HCT116 (cell line): Measurements from ENCODE around the gene GRIN2A. TPM values are rescaled to one million over a fixed set of nuclear protein-coding genes. Genes with fewer than 3 reads are reported as not detected.

ENCODE experiments used
- ATAC-seq: fragments of 200-7000 bp; cut with Tn5 transposase; 2 replicates; pipeline ENCODE4 v1.9.1; 2020; ENCODE audit warnings: mild to moderate bottlenecking, moderate library complexity
- BruUV-seq: library from RNA; stranded (reverse); fragments of 400-500 nt; replicated peaks from 2 replicates; lab custom pipeline; 2021; lab: Mats Ljungman, UMichigan
- CTCF ChIA-PET: fragments of 300-600 bp; sonication (Branson Sonifier 250); formaldehyde crosslinking; loops from one replicate; lab custom pipeline; 2021; ENCODE audit warnings: antibody characterized with exemption; lab: Charles Lee
- POLR2A ChIA-PET: fragments of 300-600, 350-600 bp; sonication (Branson Sonifier 250); formaldehyde crosslinking; loops from one replicate; lab custom pipeline; 2021; ENCODE audit warnings: antibody characterized with exemption; lab: Charles Lee
- RAD21 ChIA-PET, 2 experiments: fragments of 300-600 bp; sonication (Branson Sonifier 250); formaldehyde crosslinking; loops; one replicate each; lab custom pipeline; 2023; ENCODE audit warnings: low total read pairs in 2 of 2; ENCODE audit not compliant: uncharacterized antibody in 2 of 2, unreplicated experiment in 2 of 2, low non-redundant PET in 1 of 2; lab: Charles Lee
- DNase-seq: peaks from one replicate; pipeline ENCODE4 v3.0.0-alpha.2; 2010; ENCODE audit warnings: low read depth, low spot score
- H2AFZ ChIP-seq: fragments of 200-600 bp; shearing (Covaris generic), sonication (generic); 2 replicates; pipeline ENCODE4 v1.6.1; 2017; ENCODE audit warnings: low read depth, mixed run types, mixed read lengths, antibody characterized with exemption, low read length; ENCODE audit not compliant: poor library complexity, severe bottlenecking
- H3K27ac ChIP-seq: 2 replicates; pipeline ENCODE4 v1.5.1; 2012; ENCODE audit warnings: low read depth, low read length
- H3K27me3 ChIP-seq: fragments of 200-600 bp; sonication (generic); 2 replicates; pipeline ENCODE4 v1.6.1; 2016; ENCODE audit warnings: mixed run types, low read length, mixed read lengths; ENCODE audit not compliant: insufficient read depth
- H3K36me3 ChIP-seq, 2 experiments: fragments of 200-500 bp in 1 of 2; fragments of 200-600 bp in 1 of 2; sonication (Bioruptor generic) in 1 of 2; sonication (generic) in 1 of 2; 2 replicates each; pipeline versions ENCODE4 v1.5.1 to v1.6.1; 2014 to 2016; ENCODE audit warnings: low read length in 2 of 2, inconsistent platforms in 1 of 2, mixed read lengths in 1 of 2, mixed run types in 1 of 2; ENCODE audit not compliant: insufficient read depth in 2 of 2, control insufficient read depth in 1 of 2
- H3K4me1 ChIP-seq, 2 experiments: fragments of 200-600 bp in 1 of 2; sonication (generic) in 1 of 2; 2 replicates each; pipeline versions ENCODE4 v1.5.1 to v1.6.1; 2012 to 2017; ENCODE audit warnings: low read length in 2 of 2, inconsistent platforms in 1 of 2, mild to moderate bottlenecking in 1 of 2, mixed read lengths in 1 of 2, mixed run types in 1 of 2, moderate library complexity in 1 of 2; ENCODE audit not compliant: insufficient read depth in 2 of 2, control insufficient read depth in 1 of 2
- H3K4me2 ChIP-seq: fragments of 200-600 bp; sonication (generic); 2 replicates; pipeline ENCODE4 v1.6.1; 2017; ENCODE audit warnings: mixed run types, low read length, mixed read lengths
- H3K4me3 ChIP-seq, 2 experiments: fragments of 200-600 bp in 1 of 2; sonication (generic) in 1 of 2; replicated peaks in 1 of 2; 2 replicates each; pipeline ENCODE4 v1.5.1; 2011 to 2016; ENCODE audit warnings: low read length in 2 of 2, control low read depth in 1 of 2, low read depth in 1 of 2, mild to moderate bottlenecking in 1 of 2, mixed read lengths in 1 of 2, mixed run types in 1 of 2
- H3K79me2 ChIP-seq: fragments of 200-600 bp; sonication (generic); 2 replicates; pipeline ENCODE4 v1.6.1; 2017; ENCODE audit warnings: mild to moderate bottlenecking, mixed run types, low read length, moderate library complexity, mixed read lengths; ENCODE audit not compliant: insufficient read depth
- H3K9ac ChIP-seq: fragments of 200-600 bp; sonication (generic); 2 replicates; pipeline ENCODE4 v1.6.1; 2016; ENCODE audit warnings: low read length, mixed read lengths
- H3K9me2 ChIP-seq: fragments of 200-600 bp; sonication (generic), shearing (Covaris generic); 2 replicates; pipeline ENCODE4 v1.6.1; 2017; ENCODE audit warnings: mixed run types, mild to moderate bottlenecking, moderate library complexity; ENCODE audit not compliant: insufficient read depth
- H3K9me3 ChIP-seq, 2 experiments: fragments of 200-500 bp in 1 of 2; fragments of 200-600 bp in 1 of 2; sonication (Bioruptor generic) in 1 of 2; sonication (generic) in 1 of 2; 2 replicates each; pipeline ENCODE4 v1.6.1; 2014 to 2017; ENCODE audit warnings: low read length in 2 of 2, mixed read lengths in 2 of 2, inconsistent platforms in 1 of 2, low read depth in 1 of 2, mild to moderate bottlenecking in 1 of 2, mixed run types in 1 of 2, moderate library complexity in 1 of 2; ENCODE audit not compliant: control insufficient read depth in 1 of 2, insufficient read depth in 1 of 2
- H4K20me1 ChIP-seq: fragments of 200-600 bp; sonication (generic), shearing (Covaris generic); 2 replicates; pipeline ENCODE4 v1.6.1; 2017; ENCODE audit warnings: mixed run types, mild to moderate bottlenecking, moderate library complexity; ENCODE audit not compliant: insufficient read depth
- EZH2phosphoT487 ChIP-seq: fragments of 200-600 bp; IDR thresholded peaks from 2 replicates; pipeline ENCODE4 v1.6.1; 2018; ENCODE audit warnings: antibody characterized with exemption, borderline replicate concordance
- MAX ChIP-seq: IDR thresholded peaks from 2 replicates; pipeline ENCODE4 v1.6.1; 2012
- POLR2A ChIP-seq: IDR thresholded peaks from 2 replicates; pipeline ENCODE4 v1.7.0; 2011; ENCODE audit warnings: borderline replicate concordance; ENCODE audit not compliant: insufficient read depth, insufficient read length; ENCODE audit errors: extremely low read depth
- POLR2AphosphoS5 ChIP-seq: IDR thresholded peaks from 2 replicates; pipeline ENCODE4 v1.6.1; 2011; ENCODE audit warnings: mild to moderate bottlenecking, low read depth, low read length, moderate library complexity
- RAD21 ChIP-seq: IDR thresholded peaks from 2 replicates; pipeline ENCODE4 v1.6.1; 2012; ENCODE audit warnings: low read depth, mild to moderate bottlenecking
- SIN3A ChIP-seq: IDR thresholded peaks from 2 replicates; pipeline ENCODE4 v1.6.1; 2012; ENCODE audit warnings: low read depth
- SP1 ChIP-seq: IDR thresholded peaks from 2 replicates; pipeline ENCODE4 v1.6.1; 2012; ENCODE audit warnings: low read depth
- ZBTB33 ChIP-seq: IDR thresholded peaks from 2 replicates; pipeline ENCODE4 v1.6.1; 2011; ENCODE audit warnings: mild to moderate bottlenecking, low read length, moderate library complexity; ENCODE audit not compliant: insufficient replicate concordance; ENCODE audit errors: extremely low read depth
- intact Hi-C: fragments of 100-400 bp; cut with micrococcal nuclease; formaldehyde crosslinking; loops from 2 replicates; pipeline ENCODE4 v1.10.0; 2022
- total RNA-seq: library from RNA; stranded (reverse); gene quantifications from one replicate; pipeline ENCODE4 v1.2.1, GENCODE V29; 2021; ENCODE audit not compliant: unreplicated experiment

GRIN2A gene
- total RNA-seq, 1 experiment from 2014 or later = 0.02 TPM

- no peaks in the 10 kb centered on the region for H3K36me3 ChIP-seq
- no peak overlapping the region for H3K4me3 ChIP-seq
- no peak for TF ChIP-seq SP1
- TF ChIP-seq POLR2AphosphoS5 = no peak
- no peak for TF ChIP-seq SIN3A
- no peak for TF ChIP-seq POLR2A
- TF ChIP-seq RAD21 = no peak
- no peak for TF ChIP-seq ZBTB33
- no peak for TF ChIP-seq EZH2phosphoT487
- no peaks in the 10 kb centered on the region for H3K9me3 ChIP-seq
- H3K79me2 ChIP-seq = no peaks in the 10 kb centered on the region
- BruUV-seq = no TSS peak
- DNase-seq (no peak), ATAC-seq (no peak)
- intact Hi-C loops = no loop called here
- no peak overlapping the region for H2AFZ ChIP-seq
- ChIA-PET CTCF (no interaction called here), RAD21 (no interaction called here), POLR2A (no interaction called here)
- no peaks in the 10 kb centered on the region for H3K4me1 ChIP-seq
- H3K9ac ChIP-seq = no peak overlapping the region
- H3K4me2 ChIP-seq = no peak overlapping the region
- H3K27me3 ChIP-seq = peaks cover 7% of the 10 kb centered on the region; the same call in 1 of the 2 replicates
- H3K9me2 ChIP-seq = no peaks in the 10 kb centered on the region
- no peak overlapping the region for H3K27ac ChIP-seq
- H4K20me1 ChIP-seq = no peaks in the 10 kb centered on the region
Measured at GRCh38 chr16:9807302-9807701, 374.9 kb downstream of the GRIN2A start.

GRCh38 chr16:9805109-9805508 lies 377.1 kb downstream of the GRIN2A start:
- Histone ChIP-seq H3K9me3 (no peaks in the 10 kb centered on the region), H3K36me3 (no peaks in the 10 kb centered on the region), H3K9me2 (no peaks in the 10 kb centered on the region), H3K27me3 (no peaks in the 10 kb centered on the region), H3K27ac (no peak overlapping the region), H3K4me1 (no peaks in the 10 kb centered on the region), H3K79me2 (no peaks in the 10 kb centered on the region), H3K4me3 (no peak overlapping the region), H3K4me2 (no peak overlapping the region), H3K9ac (no peak overlapping the region), H2AFZ (no peak overlapping the region), H4K20me1 (no peaks in the 10 kb centered on the region)
- DNase-seq (no peak), ATAC-seq (no peak)
- intact Hi-C loops = no loop called here
- no TSS peak for BruUV-seq
- no peak for TF ChIP-seq MAX
- POLR2A ChIA-PET = no interaction called here
- CTCF ChIA-PET = no interaction called here
- RAD21 ChIA-PET = no interaction called here
